AG09309 (cell line): Measurements from ENCODE around the gene SLC13A2.
"Not testable (repeated sequence)": the region's sequence is repeated elsewhere in the genome, so short reads cannot be mapped to it uniquely, and the experiment has no call there.

Source experiments
- DNase-seq: peaks from one replicate; pipeline ENCODE4 v3.0.0-alpha.2; 2010; ENCODE audit warnings: low read depth
- H3K4me3 ChIP-seq: 2 replicates; pipeline ENCODE4 v1.5.1; 2011; ENCODE audit warnings: mild to moderate bottlenecking, low read depth, low read length, moderate library complexity; ENCODE audit not compliant: control insufficient read depth
- TF ChIP-seq, protein P1 (sequence below): IDR thresholded peaks from 2 replicates; pipeline ENCODE4 v1.5.1; 2011; ENCODE audit warnings: mild to moderate bottlenecking, low read depth, low read length, inconsistent platforms; ENCODE audit not compliant: insufficient read depth, control insufficient read depth; ENCODE audit errors: missing control alignments

SLC13A2 gene

DNA sequence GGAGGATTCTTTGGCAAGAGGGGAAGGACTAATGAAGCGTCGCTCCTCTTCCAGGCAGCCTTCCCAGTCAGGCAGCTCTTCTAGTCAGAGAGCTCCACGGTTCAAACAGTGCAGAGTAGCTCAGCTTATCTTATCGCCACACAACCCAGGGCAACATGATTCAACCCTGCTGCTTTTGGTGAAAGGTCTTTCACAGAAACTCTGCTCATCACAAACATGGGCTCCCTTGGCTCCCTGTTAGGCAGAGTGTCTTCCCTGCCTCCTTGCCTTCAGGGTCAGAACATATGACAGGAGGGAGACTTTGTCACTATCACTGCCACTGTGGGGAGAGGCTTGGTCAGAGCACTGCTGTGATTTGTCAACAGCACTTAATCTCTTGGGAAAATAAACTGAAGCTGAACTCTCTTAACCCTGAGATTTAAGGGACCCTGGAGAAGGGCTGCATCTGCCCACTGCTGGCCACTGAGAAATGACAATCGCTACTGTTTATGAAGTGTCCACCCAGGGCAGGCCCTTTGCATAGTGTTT, 6.9 kb upstream of the SLC13A2 start:
- TF ChIP-seq, protein P1, sequence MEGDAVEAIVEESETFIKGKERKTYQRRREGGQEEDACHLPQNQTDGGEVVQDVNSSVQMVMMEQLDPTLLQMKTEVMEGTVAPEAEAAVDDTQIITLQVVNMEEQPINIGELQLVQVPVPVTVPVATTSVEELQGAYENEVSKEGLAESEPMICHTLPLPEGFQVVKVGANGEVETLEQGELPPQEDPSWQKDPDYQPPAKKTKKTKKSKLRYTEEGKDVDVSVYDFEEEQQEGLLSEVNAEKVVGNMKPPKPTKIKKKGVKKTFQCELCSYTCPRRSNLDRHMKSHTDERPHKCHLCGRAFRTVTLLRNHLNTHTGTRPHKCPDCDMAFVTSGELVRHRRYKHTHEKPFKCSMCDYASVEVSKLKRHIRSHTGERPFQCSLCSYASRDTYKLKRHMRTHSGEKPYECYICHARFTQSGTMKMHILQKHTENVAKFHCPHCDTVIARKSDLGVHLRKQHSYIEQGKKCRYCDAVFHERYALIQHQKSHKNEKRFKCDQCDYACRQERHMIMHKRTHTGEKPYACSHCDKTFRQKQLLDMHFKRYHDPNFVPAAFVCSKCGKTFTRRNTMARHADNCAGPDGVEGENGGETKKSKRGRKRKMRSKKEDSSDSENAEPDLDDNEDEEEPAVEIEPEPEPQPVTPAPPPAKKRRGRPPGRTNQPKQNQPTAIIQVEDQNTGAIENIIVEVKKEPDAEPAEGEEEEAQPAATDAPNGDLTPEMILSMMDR: no peak
- H3K4me3 ChIP-seq: no peak overlapping the region
- DNase-seq: no peak

DNA sequence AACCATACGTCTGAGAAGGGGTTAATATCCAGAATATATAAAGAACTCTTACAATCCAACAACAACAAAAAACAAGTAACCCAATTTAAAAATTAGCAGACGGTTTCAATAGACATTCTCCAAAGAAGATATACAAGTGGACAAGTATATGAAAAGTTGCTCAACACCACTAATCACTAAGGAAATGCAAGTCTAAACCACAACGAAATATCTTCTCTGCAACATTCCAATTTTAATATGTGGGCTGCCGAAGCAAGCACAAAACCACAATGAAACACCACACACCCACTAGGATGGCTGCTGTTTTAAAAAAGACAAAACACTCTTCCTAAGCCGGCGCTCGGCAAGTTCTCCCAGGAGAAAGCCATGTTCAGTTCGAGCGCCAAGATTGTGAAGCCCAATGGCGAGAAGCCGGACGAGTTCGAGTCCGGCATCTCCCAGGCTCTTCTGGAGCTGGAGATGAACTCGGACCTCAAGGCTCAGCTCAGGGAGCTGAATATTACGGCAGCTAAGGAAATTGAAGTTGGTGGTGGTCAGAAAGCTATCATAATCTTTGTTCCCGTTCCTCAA, 5.9 kb upstream of the SLC13A2 start:
- TF ChIP-seq, protein P1: no peak
- no peak overlapping the region for H3K4me3 ChIP-seq
- DNase-seq: peak; percentile 81

DNA sequence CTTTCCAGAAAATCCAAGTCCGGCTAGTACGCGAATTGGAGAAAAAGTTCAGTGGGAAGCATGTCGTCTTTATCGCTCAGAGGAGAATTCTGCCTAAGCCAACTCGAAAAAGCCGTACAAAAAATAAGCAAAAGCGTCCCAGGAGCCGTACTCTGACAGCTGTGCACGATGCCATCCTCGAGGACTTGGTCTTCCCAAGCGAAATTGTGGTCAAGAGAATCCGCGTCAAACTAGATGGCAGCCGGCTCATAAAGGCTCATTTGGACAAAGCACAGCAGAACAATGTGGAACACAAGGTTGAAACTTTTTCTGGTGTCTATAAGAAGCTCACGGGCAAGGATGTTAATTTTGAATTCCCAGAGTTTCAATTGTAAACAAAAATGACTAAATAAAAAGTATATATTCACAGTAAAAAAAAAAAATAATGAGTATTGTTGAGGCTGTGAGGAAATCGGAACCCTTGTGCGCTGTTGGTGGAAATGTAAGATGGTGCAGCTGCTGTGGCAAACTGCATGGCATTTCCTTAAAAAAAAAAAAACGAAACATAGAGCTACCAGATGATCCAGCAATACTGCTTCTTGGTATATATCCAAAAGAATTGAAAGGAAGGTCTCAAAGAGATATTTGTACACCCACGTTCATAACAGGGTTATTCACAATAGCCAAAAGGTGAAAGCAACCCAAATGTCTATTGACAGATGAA, 5.3 kb upstream of the SLC13A2 start:
- not testable (repeated sequence) for H3K4me3 ChIP-seq, DNase-seq

DNA sequence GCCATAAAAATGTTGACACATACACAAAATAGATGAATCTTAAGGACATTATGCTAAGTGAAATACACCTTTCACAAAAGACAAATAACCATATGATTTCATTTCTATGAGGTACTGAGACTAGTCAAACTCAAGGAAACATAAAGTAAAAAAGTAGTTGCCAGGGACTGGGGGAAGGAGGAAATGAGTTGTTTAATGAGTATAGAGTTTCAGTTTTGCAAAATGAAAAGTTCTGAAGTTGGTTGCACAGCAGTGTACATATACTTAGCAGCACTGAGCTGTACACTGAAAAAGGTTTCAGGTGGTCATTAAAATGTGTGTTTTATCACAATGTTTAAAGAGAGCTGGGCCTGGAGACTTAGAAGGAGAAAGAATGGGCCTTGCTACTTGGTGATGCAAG, 4.7 kb upstream of the SLC13A2 start:
- no peak overlapping the region for H3K4me3 ChIP-seq
- DNase-seq: no peak
- TF ChIP-seq, protein P1: no peak

DNA sequence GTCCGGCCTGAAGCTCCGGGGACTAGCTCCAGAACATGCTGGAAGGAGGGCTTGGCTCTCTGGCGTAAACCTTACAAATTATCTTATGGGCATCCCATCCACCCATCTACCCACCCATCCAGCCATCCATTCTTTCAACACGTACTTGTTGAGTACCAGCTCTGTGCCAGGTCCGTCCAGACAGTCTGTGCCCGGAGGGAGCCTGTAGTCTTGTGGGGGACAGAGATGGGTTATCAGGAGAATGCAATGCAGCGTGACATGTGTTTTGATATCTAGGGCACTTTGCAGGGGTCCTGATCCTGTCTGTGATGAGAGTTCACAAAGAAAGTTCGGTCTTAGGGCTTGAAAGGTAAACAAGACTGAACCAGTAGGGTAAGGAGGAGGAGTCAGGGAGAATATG, 4.1 kb upstream of the SLC13A2 start:
- no peak overlapping the region for H3K4me3 ChIP-seq
- TF ChIP-seq, protein P1: no peak
- DNase-seq: no peak

DNA sequence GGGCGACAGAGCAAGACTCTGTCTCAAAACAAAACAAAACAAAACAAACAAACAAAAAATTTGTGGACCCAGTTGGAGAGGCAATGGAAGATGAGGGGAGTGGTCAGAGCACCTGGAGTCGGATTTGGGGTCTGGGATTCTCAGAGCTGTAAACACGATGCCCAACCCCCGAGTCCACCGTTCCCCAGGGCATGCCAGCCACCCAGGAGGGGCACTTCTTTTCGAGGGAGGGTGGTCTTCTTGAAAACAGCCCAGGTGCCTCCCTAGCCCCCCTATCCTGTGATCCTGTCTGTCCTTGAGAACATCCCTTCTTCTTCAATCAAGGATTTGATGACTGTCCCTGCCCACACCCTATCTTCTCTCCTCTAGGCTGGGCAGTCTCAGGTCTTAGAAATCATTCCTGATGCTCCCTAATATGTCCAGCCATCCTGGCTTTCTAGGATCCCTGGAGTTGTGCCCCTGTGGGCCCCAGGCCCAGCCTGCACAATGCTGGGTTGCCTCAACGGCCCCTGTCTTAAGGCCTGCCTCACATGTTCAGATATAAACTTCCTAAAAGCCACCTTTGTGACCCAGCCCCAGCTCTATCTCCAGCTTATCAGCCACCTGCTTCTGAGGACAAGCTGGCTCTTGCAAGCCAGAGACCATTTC, 3.1 kb upstream of the SLC13A2 start:
- no peak for DNase-seq
- no peak overlapping the region for H3K4me3 ChIP-seq
- TF ChIP-seq, protein P1: no peak

DNA sequence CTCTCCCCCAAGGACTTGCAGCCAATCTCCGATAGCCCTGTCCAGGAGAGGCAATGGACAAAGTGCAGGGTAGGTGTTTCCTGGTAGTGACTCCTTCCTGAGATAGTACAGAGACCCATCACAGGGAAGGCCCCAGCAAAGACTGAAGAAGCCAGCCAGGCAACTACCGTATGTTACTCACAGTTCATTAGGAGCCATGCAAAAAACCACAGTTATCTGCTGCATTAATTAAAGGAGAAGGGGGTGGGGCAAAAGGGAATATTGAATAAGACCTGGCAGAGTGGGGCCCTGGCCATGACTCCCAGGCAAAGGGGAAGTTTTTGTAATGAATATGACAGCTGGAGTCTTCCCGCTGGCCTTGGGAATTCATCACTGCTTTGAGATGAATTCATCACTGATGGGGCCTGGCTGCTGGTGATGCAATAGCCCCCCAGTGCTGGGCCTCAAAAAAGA, 2.5 kb upstream of the SLC13A2 start:
- TF ChIP-seq, protein P1: no peak
- H3K4me3 ChIP-seq: no peak overlapping the region
- no peak for DNase-seq
